Smooth muscle cell (in vitro differentiated cells): ENCODE measurements around the gene HBB. TPM values are rescaled to one million over a fixed set of nuclear protein-coding genes. Genes with fewer than 3 reads are reported as not detected.

Experiments used
- DNase-seq: peaks from one replicate; lab custom pipeline; 2025; ENCODE audit not compliant: unreplicated experiment; lab: John Stamatoyannopoulos, UW
- H2AFZ ChIP-seq: fragments of 200-600 bp; sonication (generic); 2 replicates; pipeline ENCODE4 v1.6.0; 2016; ENCODE audit warnings: antibody characterized with exemption, low read depth, mild to moderate bottlenecking
- H3F3A ChIP-seq: fragments of 200-600 bp; sonication (generic); 2 replicates; pipeline ENCODE4 v1.6.0; 2017; ENCODE audit warnings: antibody characterized with exemption, low read depth
- H3K27ac ChIP-seq: fragments of 200-600 bp; sonication (generic); 2 replicates; pipeline ENCODE4 v1.5.1; 2016; ENCODE audit warnings: low read depth, mild to moderate bottlenecking
- H3K27me3 ChIP-seq: fragments of 200-600 bp; sonication (generic); 2 replicates; pipeline ENCODE4 v1.6.1; 2016; ENCODE audit warnings: low read depth, mild to moderate bottlenecking
- H3K36me3 ChIP-seq: fragments of 200-600 bp; sonication (generic); 2 replicates; pipeline ENCODE4 v1.5.1; 2016; ENCODE audit warnings: low read depth
- H3K4me1 ChIP-seq: fragments of 200-600 bp; sonication (generic); 2 replicates; pipeline ENCODE4 v1.5.1; 2016; ENCODE audit warnings: low read depth
- H3K4me2 ChIP-seq: fragments of 200-600 bp; sonication (generic); 2 replicates; pipeline ENCODE4 v1.6.0; 2016; ENCODE audit warnings: mild to moderate bottlenecking
- H3K4me3 ChIP-seq: fragments of 200-600 bp; sonication (generic); 2 replicates; pipeline ENCODE4 v1.5.1; 2016; ENCODE audit warnings: mild to moderate bottlenecking
- H3K79me2 ChIP-seq: fragments of 200-600 bp; sonication (generic); 2 replicates; pipeline ENCODE4 v1.6.0; 2016; ENCODE audit warnings: low read depth, mild to moderate bottlenecking
- H3K9ac ChIP-seq: fragments of 200-600 bp; sonication (generic); 2 replicates; pipeline ENCODE4 v1.6.0; 2016; ENCODE audit warnings: low read depth
- H3K9me3 ChIP-seq: fragments of 200-600 bp; sonication (generic); replicated peaks from 2 replicates; pipeline ENCODE4 v1.5.1; 2016; ENCODE audit warnings: low read depth
- H4K20me1 ChIP-seq: fragments of 200-600 bp; sonication (generic); 2 replicates; pipeline ENCODE4 v1.6.0; 2016; ENCODE audit warnings: low read depth
- CTCF ChIP-seq: fragments of 200-600 bp; sonication (generic); IDR thresholded peaks from 2 replicates; pipeline ENCODE4 v1.5.1; 2017; ENCODE audit warnings: borderline replicate concordance, mild to moderate bottlenecking, antibody characterized with exemption; ENCODE audit not compliant: insufficient read depth, poor library complexity, severe bottlenecking
- WGBS: methylation state at CpG from one replicate; pipeline ENCODE4 v1.1.7; 2016; ENCODE audit warnings: low lambda C conversion rate; 5-methylcytosine and 5-hydroxymethylcytosine counted together
- polyA plus RNA-seq: library from polyadenylated mRNA; unstranded; fragments of >200 nt; fragmentation: Nextera tagmentation; extraction: Ambion mirVana; gene quantifications from 2 replicates; pipeline ENCODE4 v1.2.1, GENCODE V29; 2016
- total RNA-seq: library from RNA; depleted of rRNA; stranded (reverse); fragments of >200 nt; gene quantifications from 2 replicates; pipeline ENCODE4 v1.2.3, GENCODE V29; 2014

HBB gene
- total and polyA plus RNA-seq, 2 experiments from 2014 or later = not detected

GRCh38 chr11:5198285-5198684 lies 28.6 kb downstream of the HBB start:
- H3K4me2 ChIP-seq = no peak overlapping the region
- no peak overlapping the region for H3K4me3 ChIP-seq
- no peaks in the 10 kb centered on the region for H4K20me1 ChIP-seq
- H3K27ac ChIP-seq = no peak overlapping the region
- no peaks in the 10 kb centered on the region for H3K79me2 ChIP-seq
- H3K9me3 ChIP-seq = no peaks in the 10 kb centered on the region
- H3K27me3 ChIP-seq = no peaks in the 10 kb centered on the region
- H3K4me1 ChIP-seq = no peaks in the 10 kb centered on the region
- H3F3A ChIP-seq = no peaks in the 10 kb centered on the region
- DNase-seq = no peak
- H2AFZ ChIP-seq = no peak overlapping the region
- no peak for TF ChIP-seq CTCF
- no peak overlapping the region for H3K9ac ChIP-seq
- no peaks in the 10 kb centered on the region for H3K36me3 ChIP-seq

DNA sequence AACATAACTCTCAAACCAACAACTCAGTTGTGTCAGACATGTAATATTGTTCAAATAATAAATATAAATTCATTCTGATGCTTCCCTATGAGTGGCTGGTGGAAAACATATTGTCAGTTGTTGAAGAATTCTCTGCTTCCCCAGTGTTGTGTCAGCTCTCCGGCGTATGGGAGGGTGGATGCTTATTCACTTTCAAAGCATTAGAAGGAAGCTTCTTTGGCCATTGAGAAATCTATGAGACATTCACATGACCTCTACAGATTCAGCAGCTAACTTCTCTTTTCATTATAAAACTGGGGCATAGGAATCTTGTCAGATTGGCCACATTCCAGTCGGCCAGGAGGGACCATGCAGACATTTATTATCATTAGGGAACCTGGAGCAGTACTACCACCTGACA lies 29.3 kb downstream of the HBB start:
- no peak overlapping the region for H3K27ac ChIP-seq
- no peaks in the 10 kb centered on the region for H3K4me1 ChIP-seq
- no peak for TF ChIP-seq CTCF
- no peaks in the 10 kb centered on the region for H3K27me3 ChIP-seq
- H3K4me3 ChIP-seq = no peak overlapping the region
- DNase-seq = no peak
- no peak overlapping the region for H2AFZ ChIP-seq
- no peaks in the 10 kb centered on the region for H3F3A ChIP-seq
- no peaks in the 10 kb centered on the region for H4K20me1 ChIP-seq
- no peaks in the 10 kb centered on the region for H3K79me2 ChIP-seq
- WGBS = 85% methylated on average over 3 of the region's 3 CpGs
- no peak overlapping the region for H3K4me2 ChIP-seq
- no peaks in the 10 kb centered on the region for H3K36me3 ChIP-seq
- no peak overlapping the region for H3K9ac ChIP-seq
- no peaks in the 10 kb centered on the region for H3K9me3 ChIP-seq

DNA sequence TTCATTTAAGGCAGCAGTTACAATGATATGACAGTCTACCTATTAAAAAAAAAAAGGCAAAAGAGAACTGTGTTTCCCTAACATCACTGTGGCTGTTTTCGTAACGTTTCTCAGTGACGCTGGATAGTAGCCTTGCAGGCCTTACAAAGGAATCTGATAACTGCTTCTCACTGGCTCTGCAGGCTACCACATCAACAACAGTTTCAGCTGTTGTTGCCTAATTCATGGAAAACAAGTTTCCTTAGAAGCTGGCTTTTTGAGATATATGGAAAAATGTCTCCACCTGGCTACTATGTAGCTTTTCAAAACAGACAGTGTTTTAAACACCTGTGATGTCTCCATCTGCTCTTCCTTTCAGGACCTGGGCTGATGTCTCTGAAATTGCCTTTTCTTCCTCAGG lies 30.1 kb downstream of the HBB start:
- no peaks in the 10 kb centered on the region for H3K79me2 ChIP-seq
- no peak overlapping the region for H3K4me3 ChIP-seq
- H3K4me1 ChIP-seq = no peaks in the 10 kb centered on the region
- no peak for TF ChIP-seq CTCF
- no peak overlapping the region for H3K4me2 ChIP-seq
- H3K9ac ChIP-seq = no peak overlapping the region
- no peak for DNase-seq
- H4K20me1 ChIP-seq = no peaks in the 10 kb centered on the region
- H3K9me3 ChIP-seq = no peaks in the 10 kb centered on the region
- no peaks in the 10 kb centered on the region for H3K36me3 ChIP-seq
- H2AFZ ChIP-seq = no peak overlapping the region
- 75% methylated on average over 3 of the region's 3 CpGs for WGBS
- H3K27me3 ChIP-seq = no peaks in the 10 kb centered on the region
- no peak overlapping the region for H3K27ac ChIP-seq
- no peaks in the 10 kb centered on the region for H3F3A ChIP-seq

DNA sequence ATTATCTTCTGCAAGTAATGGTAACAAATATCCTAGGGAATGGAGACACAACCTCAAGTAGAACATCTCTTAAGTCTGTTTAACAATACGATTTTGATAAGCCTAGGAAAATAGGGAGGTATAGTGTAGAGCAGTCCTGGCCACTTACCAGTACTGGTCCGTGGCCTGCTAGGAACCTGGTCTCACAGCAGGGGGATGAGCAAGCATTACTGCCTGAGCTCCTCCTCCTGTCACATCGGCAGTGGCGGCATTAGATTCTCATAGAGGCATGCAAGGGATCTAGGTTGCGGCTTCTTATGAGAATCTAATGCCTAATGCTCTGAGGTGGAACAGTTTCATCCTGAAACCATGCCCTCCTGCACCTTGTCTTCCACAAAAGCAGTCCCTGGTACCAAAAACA lies 30.8 kb downstream of the HBB start:
- H2AFZ ChIP-seq = no peak overlapping the region
- no peak overlapping the region for H3K9ac ChIP-seq

More for the DNA sequence above, 30.8 kb downstream of the HBB start:
- no peak overlapping the region for H3K27ac ChIP-seq
- no peaks in the 10 kb centered on the region for H3K79me2 ChIP-seq
- H3K9me3 ChIP-seq = no peaks in the 10 kb centered on the region
- no peaks in the 10 kb centered on the region for H3K27me3 ChIP-seq
- no peaks in the 10 kb centered on the region for H4K20me1 ChIP-seq
- H3K36me3 ChIP-seq = no peaks in the 10 kb centered on the region
- no peak for DNase-seq
- H3K4me2 ChIP-seq = no peak overlapping the region
- H3K4me1 ChIP-seq = no peaks in the 10 kb centered on the region
- TF ChIP-seq CTCF = no peak
- H3K4me3 ChIP-seq = no peak overlapping the region
- WGBS = 80% methylated on average over 5 of the region's 5 CpGs
- no peaks in the 10 kb centered on the region for H3F3A ChIP-seq
